ENCODE measurements around the gene TXK.
"Not testable (repeated sequence)": the region's sequence is repeated elsewhere in the genome, so short reads cannot be mapped to it uniquely, and the experiment has no call there.

The TXK gene

DNA sequence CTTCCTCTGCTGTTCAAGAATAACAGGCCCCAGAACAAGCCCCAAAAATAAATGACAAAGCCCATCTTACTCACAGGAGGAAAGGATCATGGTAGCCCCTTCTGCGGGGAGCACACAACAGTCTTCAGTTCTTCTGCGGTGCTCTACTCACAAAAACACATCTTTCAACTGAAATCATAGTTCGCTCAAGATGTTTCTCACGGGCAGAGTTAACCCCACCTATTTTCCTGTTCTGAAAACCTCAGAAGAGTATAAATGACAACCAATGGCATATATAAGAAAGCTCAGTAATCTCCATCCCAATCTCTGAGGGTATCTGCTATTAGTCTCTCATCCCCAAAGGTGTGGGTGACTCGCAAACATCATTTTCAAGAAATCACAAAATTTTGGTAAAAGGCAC, at the start of gene TXK:
TXK (minus strand) TSS at position 170 of the 400 bp plus-strand sequence; CDS start at position 90, 80 bp downstream.
- DNase-seq (ENCODE audit: low read depth in 1 of 2, low spot score in 1 of 2): no peak

DNA sequence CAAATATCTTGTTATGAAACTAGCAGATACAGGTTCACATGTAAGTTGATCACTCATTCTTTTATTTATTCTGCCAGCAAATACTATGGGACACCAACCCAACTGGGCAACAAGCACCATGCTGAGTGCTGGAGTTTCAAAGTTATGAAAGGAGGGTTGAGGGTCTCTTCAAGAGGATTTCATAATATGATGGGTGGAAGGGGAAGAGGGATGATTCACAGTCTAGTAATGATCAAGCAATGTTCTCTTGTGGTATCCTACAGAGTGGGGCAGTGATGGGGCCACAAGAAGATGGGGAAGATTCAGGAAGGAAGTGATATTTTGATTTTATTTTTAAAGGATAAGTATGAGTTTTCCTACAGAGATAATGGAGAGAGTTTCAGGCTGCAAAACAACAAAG, 46.2 kb upstream of the TXK start:
- no peak for DNase-seq (ENCODE audit: low read depth in 1 of 2, low spot score in 1 of 2)

DNA sequence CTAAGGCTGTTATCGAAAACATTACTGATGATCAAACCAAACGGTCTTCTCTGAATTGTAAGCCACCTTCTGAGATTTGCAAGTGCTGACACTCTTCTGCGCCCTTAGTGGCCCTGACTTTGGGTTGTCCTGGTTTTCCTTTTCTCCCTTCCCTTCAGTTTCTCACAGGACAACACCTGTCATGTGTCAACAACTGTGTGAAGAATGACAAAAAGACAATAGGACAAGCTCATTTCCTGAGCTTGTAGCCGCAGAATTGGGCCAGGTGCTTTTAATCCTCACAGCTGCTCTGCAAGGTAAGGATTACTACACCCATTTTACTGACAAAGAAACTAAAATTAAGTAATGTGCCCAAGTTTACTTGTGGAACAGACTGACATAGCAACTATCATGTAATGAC, 44.9 kb upstream of the TXK start:
- no peak for DNase-seq (ENCODE audit: low read depth in 1 of 2, low spot score in 1 of 2)

DNA sequence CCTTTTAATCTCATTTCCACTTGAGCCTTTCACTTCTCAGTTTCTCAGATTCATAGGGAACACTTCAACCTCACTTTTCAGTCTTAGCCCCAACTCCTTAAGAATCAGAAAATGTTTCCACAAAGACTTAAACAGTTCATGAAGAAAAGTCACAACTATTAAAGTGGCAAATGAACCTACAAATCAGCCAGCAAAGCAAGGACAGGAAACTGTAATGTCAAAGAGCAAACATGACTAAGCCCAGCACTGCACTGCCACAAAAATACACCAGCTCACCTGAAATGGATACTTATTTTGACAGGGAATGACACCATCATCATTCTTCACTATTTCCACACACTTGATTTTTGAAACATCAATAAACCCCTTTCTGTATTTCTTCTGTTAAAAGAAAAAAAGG, 41.8 kb upstream of the TXK start:
- DNase-seq (ENCODE audit: low read depth in 1 of 2, low spot score in 1 of 2): no peak

DNA sequence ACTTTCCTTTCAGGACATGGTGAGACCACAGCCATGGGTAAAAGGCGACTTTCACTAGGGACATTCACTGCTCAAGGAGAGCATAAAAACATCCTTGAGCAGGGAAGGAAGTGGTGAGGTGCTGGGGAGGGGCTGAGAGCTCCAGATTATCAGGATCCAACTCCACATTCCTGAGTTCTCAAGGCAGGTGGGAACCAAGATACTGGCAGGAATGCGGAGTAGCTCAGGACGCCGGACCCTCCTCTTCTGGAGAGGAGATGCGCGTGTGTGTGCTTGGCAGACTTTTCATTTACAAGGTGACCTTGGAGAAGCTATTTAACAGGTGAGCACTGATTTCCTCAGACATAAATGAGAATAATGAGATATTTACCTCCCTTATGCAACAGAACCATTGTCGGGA, 41.3 kb upstream of the TXK start:
- no peak for DNase-seq (ENCODE audit: low read depth in 1 of 2, low spot score in 1 of 2)

DNA sequence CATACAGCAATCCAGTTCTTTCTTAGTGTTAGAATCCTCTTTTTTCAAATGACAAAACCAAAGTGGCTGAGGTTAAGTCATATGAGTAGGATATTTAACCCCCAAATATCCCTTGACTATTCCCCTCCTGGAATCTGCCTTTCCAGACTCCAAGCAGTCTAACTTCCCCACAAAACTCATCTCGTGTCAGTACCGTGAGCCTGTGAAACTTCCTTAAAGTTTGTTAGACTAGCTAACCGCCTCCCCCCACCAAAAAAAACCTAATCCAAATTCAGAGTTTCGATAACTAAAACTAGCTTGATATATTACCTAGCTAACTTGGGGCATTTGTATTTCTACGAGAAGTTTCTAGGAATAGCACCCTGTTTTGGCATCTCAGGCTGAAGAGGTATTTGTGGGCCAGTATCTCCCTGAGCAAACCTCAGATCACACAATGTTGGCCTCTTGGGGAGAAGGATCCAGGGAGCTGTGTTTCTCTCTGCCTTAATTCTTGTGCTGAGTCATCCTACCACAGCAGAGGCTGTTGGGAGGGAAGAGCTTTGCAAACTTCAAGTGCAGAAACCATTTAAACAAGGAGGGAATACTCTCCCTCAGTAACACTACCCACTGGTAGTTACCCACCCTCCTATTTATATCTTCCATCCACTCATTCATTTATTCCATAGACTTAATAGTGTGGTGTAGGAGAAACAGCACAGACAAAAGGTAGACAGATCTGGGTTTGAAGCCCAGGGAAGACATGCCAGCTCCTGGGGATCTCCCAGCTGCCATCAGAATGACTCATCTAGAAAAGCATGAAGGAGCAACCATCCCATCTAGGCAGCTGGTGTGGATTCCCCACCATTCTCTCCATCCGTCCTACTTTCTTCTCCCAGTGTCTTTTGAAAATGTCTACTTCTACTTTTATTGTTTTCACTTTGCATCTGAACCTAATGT, 39.3 kb upstream of the TXK start:
- no peak for DNase-seq (ENCODE audit: low read depth in 1 of 2, low spot score in 1 of 2)

DNA sequence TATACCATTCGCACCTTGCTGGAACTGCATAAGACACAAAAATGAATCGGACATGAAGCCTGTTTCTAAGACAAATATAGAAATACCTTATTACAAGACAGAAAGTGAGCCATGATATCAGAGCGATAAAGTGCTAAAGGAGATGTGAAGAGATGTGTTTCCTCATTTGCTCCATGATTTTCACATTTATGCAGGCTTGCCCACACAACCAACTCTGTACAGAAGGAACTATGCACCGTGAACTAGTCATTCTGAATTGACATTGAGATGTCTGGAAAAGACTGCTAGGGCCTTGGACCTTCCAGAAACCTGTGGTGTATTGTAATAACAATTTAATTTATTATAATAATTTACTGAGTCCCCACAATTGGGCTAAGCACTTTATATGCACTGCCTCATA, 38.6 kb upstream of the TXK start:
- DNase-seq (ENCODE audit: low read depth in 1 of 2, low spot score in 1 of 2): no peak

DNA sequence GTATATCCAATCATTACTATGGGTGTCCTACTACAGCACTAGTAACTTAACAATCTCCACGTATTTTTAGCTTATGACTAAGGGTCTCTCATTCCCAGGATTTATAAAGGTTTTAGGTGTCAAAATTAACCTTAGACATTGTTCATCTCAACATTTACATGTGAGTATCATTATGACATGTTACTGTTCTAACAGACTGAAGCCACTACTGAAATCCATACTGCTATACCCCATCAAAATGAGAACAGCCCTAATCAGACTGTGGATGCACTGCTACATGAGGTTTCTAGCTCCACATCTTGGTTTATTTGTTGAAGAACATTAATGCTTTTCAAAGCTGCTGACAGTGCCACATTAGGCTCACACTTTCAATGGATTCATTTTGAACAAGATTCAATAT, 35.6 kb upstream of the TXK start:
- DNase-seq (ENCODE audit: low read depth in 1 of 2, low spot score in 1 of 2): no peak

DNA sequence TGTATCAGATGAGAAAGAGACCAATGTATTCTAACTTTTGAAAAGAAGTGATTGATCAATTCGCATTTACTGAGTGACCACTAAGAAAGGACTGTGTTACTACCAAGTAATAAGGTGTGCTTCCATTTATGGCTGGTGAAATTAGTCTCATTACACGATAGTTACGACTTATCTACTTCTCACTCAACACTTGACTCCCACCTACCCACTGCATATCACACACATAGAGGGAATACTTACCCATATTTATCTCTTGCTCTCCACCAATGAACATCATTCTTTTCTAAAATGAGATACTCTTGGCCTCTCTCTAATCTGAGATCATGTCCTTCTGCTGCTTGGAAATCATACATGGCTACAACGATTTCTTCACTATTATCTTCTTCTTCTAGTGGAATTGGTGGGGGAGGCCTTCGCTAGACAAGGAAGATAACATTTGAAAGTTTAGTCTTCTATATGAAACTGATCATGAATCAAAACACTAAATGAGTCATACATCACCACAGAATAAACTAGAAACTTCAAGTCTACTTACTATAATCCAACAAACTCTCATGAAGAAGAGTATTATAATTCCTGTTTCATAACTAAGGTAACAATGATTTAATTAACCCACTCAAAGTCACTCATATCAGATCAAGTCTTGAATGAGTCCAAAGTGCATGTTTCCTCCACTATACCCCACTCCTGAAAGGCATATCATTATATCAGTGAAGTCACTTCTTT, 33.7 kb upstream of the TXK start:
- DNase-seq (ENCODE audit: low read depth in 1 of 2, low spot score in 1 of 2): no peak

DNA sequence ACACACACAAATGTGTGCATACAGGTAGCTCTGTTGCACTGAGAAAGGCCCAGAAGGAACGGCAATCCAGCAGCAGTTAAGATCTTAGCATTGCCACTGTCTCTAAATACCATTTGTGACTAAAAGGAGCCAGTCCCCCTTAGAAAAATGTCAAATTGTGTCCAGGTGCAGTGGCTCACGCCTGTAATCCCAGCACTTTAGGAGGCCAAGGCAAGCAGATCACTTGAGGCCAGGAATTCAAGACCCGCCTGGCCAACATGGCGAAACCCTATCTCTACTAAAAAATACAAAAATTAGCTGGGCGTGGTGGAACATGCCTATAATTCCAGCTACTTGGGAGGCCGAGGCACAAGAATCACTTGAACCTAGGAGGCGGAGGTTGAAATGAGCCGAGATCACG, 30.5 kb upstream of the TXK start:
- not testable (repeated sequence) for DNase-seq (ENCODE audit: low read depth in 1 of 2, low spot score in 1 of 2)

DNA sequence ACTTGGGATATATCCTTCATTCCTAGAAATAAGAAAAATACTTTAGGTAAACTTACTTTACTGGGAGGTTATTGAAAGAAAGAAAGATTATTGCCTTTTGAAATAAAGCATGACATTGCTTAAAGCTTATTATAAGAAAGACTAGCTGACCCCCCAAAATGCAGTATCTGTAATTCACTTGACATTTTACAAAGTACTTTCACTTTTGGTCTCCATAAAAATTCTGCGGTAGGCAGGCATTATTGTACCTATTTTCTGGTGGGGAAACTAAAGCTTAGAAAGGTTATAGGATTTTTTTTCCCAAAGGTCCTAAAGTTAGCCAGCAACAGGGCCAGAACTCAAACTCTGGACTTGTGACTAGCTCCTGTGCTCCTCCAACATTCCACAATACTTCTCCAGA, 29.7 kb upstream of the TXK start:
- DNase-seq (ENCODE audit: low read depth in 1 of 2, low spot score in 1 of 2): no peak

DNA sequence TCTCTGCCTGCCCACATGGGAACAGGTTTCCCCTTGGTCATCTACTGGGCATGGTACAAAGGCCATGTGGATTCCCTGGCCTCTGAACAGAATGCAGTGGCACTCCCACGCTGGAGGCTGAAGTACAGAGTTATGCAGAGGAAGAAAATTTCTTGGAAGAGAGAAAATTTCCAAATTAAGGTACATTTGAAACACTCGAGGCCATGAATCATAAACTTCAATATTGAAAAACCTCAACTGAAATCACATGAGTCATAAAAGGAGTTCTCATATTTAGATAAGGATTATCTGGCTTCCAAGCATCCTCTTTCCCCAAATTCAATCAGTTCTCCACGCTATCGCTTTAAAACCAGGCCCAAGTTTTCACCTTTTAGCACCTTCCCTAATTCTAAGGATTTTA, 28.1 kb upstream of the TXK start:
- no peak for DNase-seq (ENCODE audit: low read depth in 1 of 2, low spot score in 1 of 2)

DNA sequence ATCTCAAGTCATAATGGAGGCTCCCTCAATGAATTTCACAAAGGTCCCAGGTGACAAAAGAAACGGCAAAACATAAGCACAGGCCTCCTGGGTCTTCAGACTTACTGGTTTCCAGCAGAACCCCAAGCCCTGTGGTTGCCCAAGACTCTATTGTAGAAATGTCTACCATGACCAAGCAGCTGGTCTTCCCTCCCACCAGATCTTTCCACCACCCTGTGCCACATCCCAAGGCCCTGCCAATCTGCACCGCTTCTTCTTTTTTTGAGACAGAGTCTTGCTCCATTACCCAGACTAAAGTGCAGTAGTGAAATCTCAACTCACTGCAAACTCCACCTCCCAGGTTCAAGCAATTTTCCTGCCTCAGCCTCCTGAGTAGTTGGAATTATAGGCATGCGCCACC, 23.2 kb upstream of the TXK start:
- no peak for DNase-seq (ENCODE audit: low read depth in 1 of 2, low spot score in 1 of 2)

DNA sequence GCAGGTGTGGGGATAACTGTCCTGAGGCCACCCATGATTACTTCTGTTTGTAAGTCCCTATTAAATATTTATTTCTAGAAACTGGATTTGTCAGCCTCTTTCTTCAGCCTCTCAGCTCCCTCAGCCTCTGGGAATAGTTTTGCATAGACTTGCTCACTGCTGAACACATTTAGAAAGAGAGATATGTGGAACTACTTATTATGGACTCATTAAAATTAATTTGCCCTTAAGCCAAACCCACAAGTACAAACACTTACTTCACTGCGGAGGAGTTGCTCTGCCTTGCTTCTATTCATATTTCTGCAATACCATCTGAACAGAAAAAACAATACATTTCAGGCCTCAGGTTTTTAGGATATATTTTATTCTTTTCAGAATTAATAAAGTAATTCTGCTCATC, 22.4 kb upstream of the TXK start:
- no peak for DNase-seq (ENCODE audit: low read depth in 1 of 2, low spot score in 1 of 2)

DNA sequence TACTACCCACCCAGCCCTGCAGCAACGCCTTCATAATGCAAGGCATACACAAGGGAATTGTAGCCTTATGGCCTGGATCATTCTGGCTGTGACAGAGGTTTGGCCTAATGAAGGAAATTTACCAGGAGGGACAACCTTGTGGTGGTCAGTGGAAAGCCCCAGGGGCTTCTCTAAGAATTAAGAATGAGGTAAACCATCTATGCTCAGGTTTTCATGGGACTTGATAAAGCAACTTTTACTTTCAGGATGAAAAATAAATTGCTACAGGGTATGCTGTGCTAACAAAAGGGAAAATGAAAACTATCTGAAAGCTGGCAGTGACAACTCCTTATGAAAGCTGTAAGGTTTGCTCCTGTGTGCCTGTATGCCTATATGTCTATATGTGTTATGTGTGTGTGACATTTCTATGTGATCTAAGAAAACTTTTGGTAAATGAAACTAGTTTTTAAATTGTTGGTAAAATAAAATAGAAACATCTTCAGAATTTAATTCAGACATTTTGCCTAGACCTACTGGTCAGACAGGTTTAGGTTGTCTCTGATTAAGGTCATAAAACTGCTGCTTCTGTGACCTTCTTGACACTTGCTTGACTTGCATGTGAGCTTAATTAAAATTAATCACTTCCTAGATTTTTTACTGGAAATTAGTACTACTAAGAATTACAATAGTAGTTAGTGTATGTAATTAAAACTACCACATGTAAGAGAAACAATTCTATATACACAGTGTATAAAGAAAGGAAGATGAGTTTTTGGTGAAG, 19.9 kb upstream of the TXK start:
- no peak for DNase-seq (ENCODE audit: low read depth in 1 of 2, low spot score in 1 of 2)

DNA sequence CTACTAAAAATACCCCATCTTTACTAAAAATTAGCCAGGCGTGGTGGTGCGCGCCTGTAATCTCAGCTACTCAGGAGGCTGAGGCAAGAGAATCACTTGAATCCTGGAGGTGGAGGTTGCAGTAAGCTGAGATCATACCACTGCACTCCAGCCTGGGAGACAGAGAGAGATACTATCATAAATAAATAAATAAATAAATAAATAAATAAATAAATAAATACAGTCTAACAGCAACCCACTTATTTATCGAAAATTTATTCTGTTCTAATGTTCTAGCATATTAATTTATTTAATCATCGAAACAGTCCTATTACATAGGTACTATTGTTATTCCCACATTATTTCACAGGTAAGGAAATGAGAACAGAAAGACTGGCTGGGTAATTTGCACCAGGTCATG, 18.2 kb upstream of the TXK start:
- DNase-seq (ENCODE audit: low read depth in 1 of 2, low spot score in 1 of 2): no peak

DNA sequence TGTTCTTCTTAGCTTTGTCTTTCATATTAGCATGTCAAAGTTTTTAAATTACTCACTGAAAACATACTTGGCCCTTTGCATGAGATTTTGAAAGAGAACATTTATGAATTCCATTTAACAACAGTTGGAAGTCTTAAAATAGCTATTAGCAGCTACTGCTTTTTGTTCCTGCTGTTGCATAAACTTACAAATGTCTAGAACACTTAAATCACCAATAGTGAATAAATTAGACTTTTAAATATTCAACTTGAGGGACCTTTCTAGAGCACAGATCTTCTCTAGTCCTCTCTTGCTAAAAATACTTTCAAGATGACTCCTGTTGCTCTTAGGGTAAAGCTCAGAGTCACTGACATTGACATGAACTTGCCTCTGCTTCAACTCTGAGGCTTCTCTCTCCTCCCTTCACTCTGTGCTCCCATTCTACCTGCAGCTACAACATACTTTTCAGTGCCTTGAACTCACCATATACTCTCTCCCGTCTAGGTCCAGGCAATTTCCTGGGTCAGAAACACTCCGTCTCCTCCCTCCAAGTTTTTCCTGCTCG, 15.8 kb upstream of the TXK start:
- no peak for DNase-seq (ENCODE audit: low read depth in 1 of 2, low spot score in 1 of 2)

DNA sequence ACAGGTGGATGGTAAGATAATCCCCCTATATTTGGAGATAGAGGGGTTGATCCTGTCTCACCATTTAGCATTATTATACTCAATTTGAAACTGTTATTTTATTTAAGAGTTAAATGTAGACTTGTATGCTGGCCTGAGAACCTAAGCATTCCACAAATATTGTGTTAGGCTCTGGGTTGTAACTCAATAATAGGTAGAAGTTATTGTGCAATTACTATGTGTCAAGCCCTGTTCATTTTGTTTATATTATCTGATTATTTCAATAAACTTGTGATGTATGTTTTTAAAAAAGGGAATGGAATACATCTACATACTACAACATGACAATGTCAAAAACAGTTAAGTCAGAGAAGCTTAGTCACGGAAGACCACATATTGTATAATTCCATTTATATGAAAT, 13.6 kb upstream of the TXK start:
- no peak for DNase-seq (ENCODE audit: low read depth in 1 of 2, low spot score in 1 of 2)

DNA sequence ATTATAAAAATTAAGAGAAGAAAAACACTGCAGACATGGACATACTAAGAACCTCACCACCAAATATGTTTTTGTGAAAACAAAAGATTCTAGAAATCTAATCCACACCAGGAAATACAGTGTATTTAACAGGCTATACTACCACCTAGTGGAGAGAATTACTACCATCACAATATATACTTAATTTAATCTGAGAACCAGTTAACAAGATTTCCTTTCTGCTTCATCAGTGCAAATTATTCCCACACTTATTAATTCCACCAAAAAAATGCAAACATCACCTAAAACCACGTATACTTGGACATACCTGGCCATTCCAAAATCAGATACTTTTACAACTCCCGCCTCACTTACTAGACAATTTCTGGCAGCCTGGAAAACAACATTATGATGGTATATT, 7.0 kb upstream of the TXK start:
- no peak for DNase-seq (ENCODE audit: low read depth in 1 of 2, low spot score in 1 of 2)

DNA sequence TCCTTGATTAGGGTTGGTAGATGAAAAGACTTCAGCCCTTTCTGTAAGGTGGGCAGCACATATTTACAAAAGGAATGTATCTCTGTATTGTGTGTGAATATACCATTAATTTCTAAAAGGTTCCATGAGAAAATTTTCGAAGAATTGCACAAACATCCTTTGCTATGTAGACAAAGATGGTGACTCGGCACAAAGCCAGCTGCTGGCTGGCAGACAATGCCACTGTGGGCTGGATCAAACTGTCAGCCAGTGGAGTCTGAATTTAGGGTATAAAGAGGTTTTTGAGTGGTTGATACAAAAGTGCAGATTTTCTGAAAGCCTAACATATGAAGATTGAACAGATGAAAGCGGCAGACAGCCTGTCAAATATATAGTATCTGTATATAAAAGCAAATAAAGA, 5.6 kb upstream of the TXK start:
- no peak for DNase-seq (ENCODE audit: low read depth in 1 of 2, low spot score in 1 of 2)

DNA sequence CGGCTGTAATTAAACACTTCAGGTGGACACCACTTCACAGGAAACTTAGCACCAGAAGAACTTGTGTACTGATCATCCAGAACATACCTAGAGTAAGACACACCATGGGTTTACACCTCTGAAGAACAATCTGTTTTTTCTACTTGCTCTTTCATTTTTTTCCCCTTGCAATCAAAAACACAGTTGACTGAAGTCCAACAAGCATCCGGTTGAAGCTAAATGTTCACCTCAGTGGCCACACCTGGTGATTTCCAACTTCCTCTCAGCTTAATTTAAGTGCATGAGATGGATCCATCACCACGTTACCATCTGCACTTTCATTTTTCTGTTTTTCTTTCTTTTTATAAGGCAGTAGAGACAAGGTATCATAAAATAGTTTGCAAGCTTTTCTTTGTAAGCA, 4.9 kb upstream of the TXK start:
- no peak for DNase-seq (ENCODE audit: low read depth in 1 of 2, low spot score in 1 of 2)

DNA sequence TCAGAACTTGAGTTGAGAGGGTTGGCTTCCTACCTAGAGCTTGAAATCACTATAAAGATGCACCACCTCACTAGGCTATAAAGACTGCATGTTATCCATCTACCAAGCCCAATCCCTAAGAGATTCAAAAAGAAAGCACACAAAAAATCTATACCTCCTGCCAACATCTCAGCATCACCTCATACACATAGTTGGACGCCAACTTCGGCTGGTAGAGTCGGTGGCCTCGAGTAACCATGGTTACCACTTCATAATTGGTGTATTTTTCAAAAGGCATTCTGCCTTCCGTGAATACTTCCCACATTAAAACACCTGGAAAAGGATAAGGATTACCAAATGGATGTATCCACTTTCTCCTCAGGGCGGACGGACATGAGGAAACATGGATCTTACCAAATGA, 4.5 kb upstream of the TXK start:
- DNase-seq (ENCODE audit: low read depth in 1 of 2, low spot score in 1 of 2): no peak

Data from stimulated activated CD4-positive, alpha-beta T cell treated with anti-CD3 and anti-CD28 coated beads, Interleukin-15, amount 100 ng/mL, for 1 hour (primary cell).